NT2/D1 (cell line): ENCODE measurements around the gene SMOC2.

ENCODE experiments used
- SUZ12 ChIP-seq: IDR thresholded peaks from 2 replicates; pipeline ENCODE4 v1.6.1; 2011; ENCODE audit not compliant: insufficient read length, insufficient read depth; ENCODE audit errors: extremely low read depth
- YY1 ChIP-seq: IDR thresholded peaks from 2 replicates; pipeline ENCODE4 v1.6.1; 2011; ENCODE audit not compliant: insufficient read length, insufficient read depth
- ZNF274 ChIP-seq: IDR thresholded peaks from 2 replicates; pipeline ENCODE4 v1.6.1; 2011; ENCODE audit warnings: mild to moderate bottlenecking, low read depth, low read length

GRCh38 chr6:168555618-168556273, 114.8 kb downstream of the SMOC2 start:
- TF ChIP-seq YY1 (no peak), SUZ12 (no peak), ZNF274 (no peak)
